K562 (cell line): ENCODE data around the gene SURF4.

Experiments used
- ARID2 ChIP-seq: fragments of 450-650 bp; IDR thresholded peaks from 2 replicates; pipeline ENCODE4 v1.6.1; 2017; ENCODE audit warnings: antibody characterized with exemption, mild to moderate bottlenecking
- BCLAF1 ChIP-seq, 2 experiments: fragments of 450-650 bp in 1 of 2; IDR thresholded peaks; 2 replicates each; pipeline ENCODE4 v1.6.1; 2011 to 2017; ENCODE audit warnings: low read depth in 2 of 2, antibody characterized with exemption in 1 of 2, borderline replicate concordance in 1 of 2, low read length in 1 of 2, mild to moderate bottlenecking in 1 of 2, mixed read lengths in 1 of 2; ENCODE audit not compliant: control insufficient read depth in 1 of 2
- CEBPB ChIP-seq: fragments of 450-650 bp; IDR thresholded peaks from 2 replicates; pipeline ENCODE4 v1.6.1; 2016; ENCODE audit warnings: missing genetic modification characterization, missing compliant biosample characterization
- CTCF ChIP-seq, 3 experiments: IDR thresholded peaks in 2 of 3; conservative IDR thresholded peaks in 1 of 3; 2 replicates each; pipeline ENCODE4 v1.5.1; 2011 to 2012; ENCODE audit warnings: low read length in 3 of 3, mild to moderate bottlenecking in 3 of 3, control low read depth in 2 of 3, improper control_type of control experiment in 1 of 3, inconsistent platforms in 1 of 3, low read depth in 1 of 3, mixed read lengths in 1 of 3, moderate library complexity in 1 of 3; ENCODE audit not compliant: insufficient read depth in 2 of 3
- FOXM1 ChIP-seq, 2 experiments: fragments of 450-650 bp in 1 of 2; sonication (generic) in 1 of 2; formaldehyde crosslinking in 1 of 2; IDR thresholded peaks; 2 replicates each; pipeline versions ENCODE4 v1.6.1 to v1.9.0; 2017 to 2022; ENCODE audit warnings: low read depth in 2 of 2, mild to moderate bottlenecking in 2 of 2, missing genetic modification reagents in 1 of 2, moderate library complexity in 1 of 2
- GTF2F1 ChIP-seq: IDR thresholded peaks from 2 replicates; pipeline ENCODE4 v1.6.1; 2011; ENCODE audit warnings: low read depth, low read length, improper control_type of control experiment
- NFE2 ChIP-seq: IDR thresholded peaks from 2 replicates; pipeline ENCODE4 v1.6.1; 2014; ENCODE audit warnings: antibody characterized with exemption, low read depth
- POLR2A ChIP-seq: fragments of 450-650 bp; conservative IDR thresholded peaks from 2 replicates; pipeline ENCODE4 v1.6.1; 2016
- RAD51 ChIP-seq: fragments of 450-650 bp; IDR thresholded peaks from 2 replicates; pipeline ENCODE4 v1.7.1; 2016; ENCODE audit warnings: low read depth, mild to moderate bottlenecking, borderline replicate concordance
- SMC3 ChIP-seq: conservative IDR thresholded peaks from 2 replicates; pipeline ENCODE4 v1.6.1; 2011; ENCODE audit warnings: low read depth, low read length, improper control_type of control experiment; ENCODE audit not compliant: insufficient read depth
- SRSF1 ChIP-seq: fragments of 200-400 bp; formaldehyde crosslinking; IDR thresholded peaks from 2 replicates; pipeline ENCODE4 v1.6.1; 2017; ENCODE audit warnings: mild to moderate bottlenecking, low read depth, low read length, moderate library complexity
- USF2 ChIP-seq: sonication (generic); formaldehyde crosslinking; IDR thresholded peaks from 2 replicates; pipeline ENCODE4 v1.5.0; 2020; ENCODE audit warnings: missing genetic modification reagents
- ZBTB7A ChIP-seq: IDR thresholded peaks from 2 replicates; pipeline ENCODE4 v1.6.1; 2011; ENCODE audit warnings: low read depth, mild to moderate bottlenecking, low read length, moderate library complexity, borderline replicate concordance; ENCODE audit not compliant: control insufficient read depth
- ZNF512 ChIP-seq: IDR thresholded peaks from 2 replicates; pipeline ENCODE4 v1.6.1; 2016; ENCODE audit warnings: missing genetic modification characterization, missing compliant biosample characterization

- TF ChIP-seq BCLAF1 (IDR thresholded peaks at IDR 0.05; ENCODE audit: borderline replicate concordance in 1 of 2, control insufficient read depth in 1 of 2, low read depth in 2 of 2, low read length in 1 of 2) = no peak
- TF ChIP-seq SMC3 = no peak
- no peak for TF ChIP-seq SRSF1
- no peak for TF ChIP-seq ARID2
- no peak for TF ChIP-seq USF2 (CRISPR knock-in tag)
- TF ChIP-seq ZBTB7A = no peak; the same call in 1 of the 2 replicates
- TF ChIP-seq CTCF (IDR thresholded peaks at IDR 0.05 in 2 of 3, conservative IDR thresholded peaks at IDR 0.05 in 1 of 3; ENCODE audit: insufficient read depth in 2 of 3, low read depth in 1 of 3, low read length in 3 of 3) = no peak
- no peak for TF ChIP-seq NFE2
- TF ChIP-seq RAD51 = no peak
- no peak for TF ChIP-seq ZNF512 (tag)
- TF ChIP-seq CEBPB (tag) = no peak
- TF ChIP-seq POLR2A = no peak
- no peak for TF ChIP-seq FOXM1 (IDR thresholded peaks at IDR 0.05; ENCODE audit: low read depth)
- no peak for TF ChIP-seq FOXM1 (CRISPR knock-in tag; IDR thresholded peaks at IDR 0.05; ENCODE audit: low read depth)
- TF ChIP-seq GTF2F1 = no peak
Observed at GRCh38 chr9:133355881-133356357, 19.9 kb downstream of the SURF4 start.
